Measurements from ENCODE around the gene PSMD14.

- no peak for TF ChIP-seq CTCF (IDR thresholded peaks at IDR 0.05)
- TF ChIP-seq EP300 (IDR thresholded peaks at IDR 0.05), result no peak
These were observed 4.8 kb downstream of the PSMD14 start for GRCh38 chr2:161312996-161313395.

Measured in upper lobe of left lung (tissue), 4 donors.